GM21529 (cell line): ENCODE results near the gene WDR27.
"Not testable (repeated sequence)": the region's sequence is repeated elsewhere in the genome, so short reads cannot be mapped to it uniquely, and the experiment has no call there.

Experiments
- ATAC-seq: cut with Tn5 transposase; IDR thresholded peaks from one replicate; pipeline ENCODE4 v1.9.1; 2021; ENCODE audit not compliant: unreplicated experiment

The WDR27 gene

GRCh38 chr6:169710009-169710408 is 8.2 kb upstream of the WDR27 start:
- no peak for ATAC-seq

GRCh38 chr6:169709293-169709692 is 7.5 kb upstream of the WDR27 start:
- no peak for ATAC-seq

GRCh38 chr6:169707772-169708171 is 5.9 kb upstream of the WDR27 start:
- no peak for ATAC-seq

- ATAC-seq = peak; percentile 18
These were observed 1.0 kb upstream of the WDR27 start for GRCh38 chr6:169702840-169703246.

GRCh38 chr6:169701311-169701953 is 397 bp downstream of the WDR27 start:
- peak; percentile 9 for ATAC-seq

- no peak for ATAC-seq
These were observed 1.5 kb downstream of the WDR27 start for GRCh38 chr6:169700296-169700695.

- not testable (repeated sequence) for ATAC-seq
These were observed 4.7 kb downstream of the WDR27 start for GRCh38 chr6:169697115-169697514.

GRCh38 chr6:169695131-169695530 is 6.7 kb downstream of the WDR27 start:
- ATAC-seq = no peak

- ATAC-seq = no peak
These were observed 9.3 kb downstream of the WDR27 start for GRCh38 chr6:169692516-169692915.

GRCh38 chr6:169691260-169691659 is 10.6 kb downstream of the WDR27 start:
- no peak for ATAC-seq

- no peak for ATAC-seq
These were observed 12.5 kb downstream of the WDR27 start for GRCh38 chr6:169689287-169689686.

GRCh38 chr6:169685860-169686259 is 16.0 kb downstream of the WDR27 start:
- no peak for ATAC-seq

GRCh38 chr6:169684056-169684455 is 17.8 kb downstream of the WDR27 start:
- no peak for ATAC-seq

GRCh38 chr6:169678342-169678741 is 23.5 kb downstream of the WDR27 start:
- no peak for ATAC-seq

GRCh38 chr6:169677096-169677495 is 24.7 kb downstream of the WDR27 start:
- ATAC-seq = no peak

GRCh38 chr6:169675011-169675410 is 26.8 kb downstream of the WDR27 start:
- ATAC-seq = no peak

- no peak for ATAC-seq
These were observed 30.3 kb downstream of the WDR27 start for GRCh38 chr6:169671563-169671962.

GRCh38 chr6:169669889-169670288 is 31.9 kb downstream of the WDR27 start:
- no peak for ATAC-seq

GRCh38 chr6:169669147-169669546 is 32.7 kb downstream of the WDR27 start:
- no peak for ATAC-seq

- no peak for ATAC-seq
These were observed 33.5 kb downstream of the WDR27 start for GRCh38 chr6:169668203-169668847.

GRCh38 chr6:169667716-169668115 is 34.1 kb downstream of the WDR27 start:
- ATAC-seq = no peak

GRCh38 chr6:169666441-169666840 is 35.4 kb downstream of the WDR27 start:
- ATAC-seq = no peak

GRCh38 chr6:169665289-169665688 is 36.5 kb downstream of the WDR27 start:
- ATAC-seq = no peak
